Mesendoderm (in vitro differentiated cells): ENCODE measurements around the gene CENATAC.

ENCODE experiments used
- DNase-seq: peaks from one replicate; pipeline ENCODE4 v3.0.0; 2013
- H2AK5ac ChIP-seq: 2 replicates; pipeline ENCODE4 v1.6.1; 2013; ENCODE audit warnings: low read length, inconsistent platforms
- H2BK120ac ChIP-seq: 2 replicates; pipeline ENCODE4 v1.6.1; 2013; ENCODE audit warnings: low read depth, mild to moderate bottlenecking, low read length, moderate library complexity, mixed read lengths
- H2BK15ac ChIP-seq: replicated peaks from 2 replicates; pipeline ENCODE4 v1.6.1; 2013; ENCODE audit warnings: low read depth, mild to moderate bottlenecking, moderate library complexity
- H2BK5ac ChIP-seq: 2 replicates; pipeline ENCODE4 v1.6.1; 2013; ENCODE audit warnings: low read length, inconsistent platforms
- H3K18ac ChIP-seq: 2 replicates; pipeline ENCODE4 v1.6.1; 2013; ENCODE audit warnings: mild to moderate bottlenecking, low read length, mixed read lengths
- H3K23ac ChIP-seq: one replicate; pipeline ENCODE4 v1.6.1; 2013; ENCODE audit warnings: low read length
- H3K27ac ChIP-seq: 2 replicates; pipeline ENCODE4 v1.5.1; 2013; ENCODE audit warnings: low read depth, mild to moderate bottlenecking, inconsistent platforms, low read length, moderate library complexity
- H3K27me3 ChIP-seq: 2 replicates; pipeline ENCODE4 v1.6.1; 2013; ENCODE audit warnings: low read length, control low read depth, mild to moderate bottlenecking, inconsistent platforms; ENCODE audit not compliant: insufficient read depth, poor library complexity
- H3K36me3 ChIP-seq: 2 replicates; pipeline ENCODE4 v1.6.1; 2013; ENCODE audit warnings: low read length, inconsistent platforms; ENCODE audit not compliant: control insufficient read depth, insufficient read depth
- H3K4ac ChIP-seq: one replicate; pipeline ENCODE4 v1.6.1; 2013; ENCODE audit warnings: low read depth, mild to moderate bottlenecking, low read length, moderate library complexity
- H3K4me1 ChIP-seq: 2 replicates; pipeline ENCODE4 v1.6.1; 2013; ENCODE audit warnings: low read depth, low read length, inconsistent platforms; ENCODE audit not compliant: control insufficient read depth
- H3K4me2 ChIP-seq: 2 replicates; pipeline ENCODE4 v1.6.1; 2013; ENCODE audit warnings: low read length
- H3K4me3 ChIP-seq: 2 replicates; pipeline ENCODE4 v1.5.1; 2013; ENCODE audit warnings: mild to moderate bottlenecking, low read length
- H3K56ac ChIP-seq: one replicate; pipeline ENCODE4 v1.6.1; 2013; ENCODE audit warnings: low read length
- H3K79me1 ChIP-seq: 2 replicates; pipeline ENCODE4 v1.6.1; 2013; ENCODE audit warnings: low read length, inconsistent platforms
- H3K79me2 ChIP-seq: 2 replicates; pipeline ENCODE4 v1.6.1; 2013; ENCODE audit warnings: mild to moderate bottlenecking, low read length; ENCODE audit not compliant: control insufficient read depth, insufficient read depth
- H3K9ac ChIP-seq: 2 replicates; pipeline ENCODE4 v1.6.1; 2013; ENCODE audit warnings: low read length, inconsistent platforms
- H4K5ac ChIP-seq: one replicate; pipeline ENCODE4 v1.6.1; 2013; ENCODE audit warnings: low read length
- H4K8ac ChIP-seq: one replicate; pipeline ENCODE4 v1.6.1; 2013; ENCODE audit warnings: low read depth, mild to moderate bottlenecking, control low read depth, low read length, moderate library complexity
- whole genome bisulfite sequencing: extraction: QIAGEN DNeasy Blood & Tissue Kit; methylation state at CpG from one replicate; pipeline ENCODE4 v1.1.7; 2013; ENCODE audit warnings: low lambda C conversion rate, missing lambda C conversion rate; ENCODE audit not compliant: insufficient coverage; ENCODE audit errors: extremely low coverage; 5-methylcytosine and 5-hydroxymethylcytosine counted together

Gene CENATAC

DNA sequence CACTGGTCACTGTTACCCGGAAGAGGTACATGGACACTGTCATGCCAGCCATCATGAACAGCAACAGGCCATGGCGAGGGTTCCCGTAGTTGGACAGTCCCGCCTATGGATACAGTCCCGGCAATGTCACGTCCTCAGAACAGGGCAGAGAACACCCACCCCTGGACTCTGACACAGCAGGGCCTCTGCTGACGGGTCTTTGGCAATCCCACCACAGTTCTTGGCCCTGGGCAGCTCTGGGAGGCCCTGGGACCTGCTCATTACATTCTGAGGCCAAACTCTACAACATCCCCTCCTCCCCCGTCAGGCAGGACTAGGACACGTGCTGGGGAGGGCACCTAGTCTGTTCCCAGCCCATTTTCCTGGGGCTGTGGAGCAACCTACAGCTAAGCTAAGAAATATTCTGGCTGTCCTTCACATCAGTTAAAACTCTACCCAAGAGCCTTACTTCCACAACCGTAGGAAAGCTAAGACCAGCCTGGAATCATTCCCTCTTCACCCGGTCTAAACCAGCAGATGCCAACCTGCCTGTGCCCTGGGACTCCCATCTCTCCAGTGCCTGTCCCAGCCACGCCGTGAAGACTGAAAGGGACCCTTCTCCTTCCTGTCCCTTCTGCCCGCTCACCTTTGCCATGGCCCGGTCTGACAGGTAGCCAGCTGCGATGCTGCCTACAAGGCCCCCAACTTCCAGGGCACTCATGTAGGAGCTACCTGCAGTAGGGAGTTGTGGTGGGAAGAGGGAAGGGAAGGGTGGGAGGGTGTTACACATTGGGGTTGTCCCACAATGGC is 28.2 kb downstream of the CENATAC start:
- no peak overlapping the region for H3K4me3 ChIP-seq
- no peak overlapping the region for H3K27ac ChIP-seq
- no peak overlapping the region for H3K9ac ChIP-seq
- no peaks in the 10 kb centered on the region for H3K27me3 ChIP-seq
- no peak overlapping the region for H3K23ac ChIP-seq
- no peak overlapping the region for H4K5ac ChIP-seq
- H3K36me3 ChIP-seq: peaks cover 2% of the 10 kb centered on the region
- H3K18ac ChIP-seq: no peak overlapping the region
- WGBS: no CpG with 5 or more reads among the region's 16 CpGs
- no peak overlapping the region for H3K4ac ChIP-seq
- H2BK5ac ChIP-seq: no peak overlapping the region
- peaks cover 13% of the 10 kb centered on the region for H3K79me1 ChIP-seq
- no peak overlapping the region for H2BK120ac ChIP-seq
- no peak for DNase-seq
- H2AK5ac ChIP-seq: no peak overlapping the region
- H3K4me2 ChIP-seq: no peak overlapping the region
- peaks cover 3% of the 10 kb centered on the region for H3K79me2 ChIP-seq
- peaks cover 15% of the 10 kb centered on the region for H3K4me1 ChIP-seq
- H3K56ac ChIP-seq: no peak overlapping the region
- H2BK15ac ChIP-seq: no peak overlapping the region
- no peak overlapping the region for H4K8ac ChIP-seq

DNA sequence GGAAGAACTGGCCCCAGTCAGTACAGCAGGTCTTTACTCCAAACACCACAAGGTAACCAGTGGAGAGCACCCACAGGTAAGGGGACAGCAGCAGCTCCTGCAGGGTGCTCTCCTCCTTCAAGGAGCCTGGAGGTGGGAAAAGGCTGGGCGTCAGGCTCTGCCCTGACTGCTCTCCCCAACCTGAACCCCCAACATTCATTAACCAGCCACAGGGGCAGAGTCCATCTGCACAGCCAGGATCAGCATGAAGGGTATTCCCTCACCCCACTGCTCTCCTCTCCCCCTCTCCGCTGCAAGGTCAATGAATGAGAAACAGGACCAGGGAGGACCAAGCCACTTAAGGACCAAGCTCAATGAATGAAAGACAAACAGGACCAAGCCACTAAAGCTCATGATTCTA is 29.0 kb downstream of the CENATAC start:
- Histone ChIP-seq H3K36me3 (peaks cover 2% of the 10 kb centered on the region), H3K9ac (no peak overlapping the region), H4K5ac (no peak overlapping the region), H3K27me3 (no peaks in the 10 kb centered on the region), H2BK120ac (no peak overlapping the region), H3K79me1 (peaks cover 11% of the 10 kb centered on the region), H4K8ac (no peak overlapping the region), H2BK15ac (no peak overlapping the region), H3K4ac (no peak overlapping the region), H3K56ac (no peak overlapping the region), H3K18ac (no peak overlapping the region), H3K4me1 (peaks cover 15% of the 10 kb centered on the region), H3K27ac (no peak overlapping the region), H3K4me3 (no peak overlapping the region), H3K4me2 (no peak overlapping the region), H3K79me2 (peaks cover 1% of the 10 kb centered on the region), H3K23ac (no peak overlapping the region), H2BK5ac (no peak overlapping the region), H2AK5ac (no peak overlapping the region)
- no CpG with 5 or more reads among the region's 2 CpGs for WGBS
- no peak for DNase-seq

DNA sequence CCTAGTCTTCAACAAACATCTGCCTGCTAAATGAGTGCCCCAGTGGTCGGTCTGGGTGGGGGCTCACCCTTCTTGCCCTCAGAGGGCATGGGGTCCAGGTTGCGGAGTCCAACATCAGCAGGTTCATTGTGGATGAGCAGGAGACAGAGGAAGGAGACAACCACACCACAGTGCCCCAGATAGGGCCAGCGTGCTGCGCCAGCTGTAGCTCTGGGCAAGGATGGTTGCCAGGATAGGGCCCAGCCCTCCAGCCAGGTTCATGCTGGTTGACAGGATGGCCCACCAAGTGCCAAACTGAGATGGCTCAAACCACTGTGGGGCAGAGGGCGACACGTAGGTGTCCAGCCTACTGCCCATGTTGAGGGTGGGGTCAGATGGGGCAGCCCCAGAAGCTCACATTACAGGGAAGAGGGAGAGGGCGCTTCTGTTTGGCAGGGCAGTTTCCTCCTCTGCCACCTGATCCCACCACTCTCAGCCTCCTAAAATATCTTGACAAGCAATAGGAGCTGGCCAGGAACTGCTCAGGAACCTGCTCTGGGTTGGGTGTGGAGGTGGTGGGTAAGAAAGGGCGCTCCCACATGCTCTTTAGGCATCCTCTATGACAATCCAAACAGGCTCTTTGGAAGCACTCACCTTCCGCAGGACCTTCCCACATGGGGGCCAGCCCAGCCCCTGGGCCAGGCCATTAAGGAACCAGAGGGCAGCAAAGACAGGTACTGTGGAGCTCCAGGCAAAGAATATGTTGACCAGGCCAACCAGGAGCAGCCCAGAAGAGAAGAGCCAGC is 29.8 kb downstream of the CENATAC start:
- Histone ChIP-seq H3K4me3 (no peak overlapping the region), H4K5ac (no peak overlapping the region), H3K79me1 (peaks cover 11% of the 10 kb centered on the region), H3K56ac (peak overlapping the region; percentile 22), H3K27me3 (no peaks in the 10 kb centered on the region), H3K18ac (no peak overlapping the region), H4K8ac (no peak overlapping the region), H2AK5ac (no peak overlapping the region), H3K4ac (no peak overlapping the region), H2BK15ac (no peak overlapping the region), H3K9ac (no peak overlapping the region), H3K4me2 (no peak overlapping the region), H3K27ac (no peak overlapping the region), H3K4me1 (peaks cover 15% of the 10 kb centered on the region), H2BK120ac (no peak overlapping the region), H3K36me3 (peaks cover 2% of the 10 kb centered on the region), H3K79me2 (peaks cover 1% of the 10 kb centered on the region), H3K23ac (no peak overlapping the region), H2BK5ac (no peak overlapping the region)
- DNase-seq: no peak
- WGBS: no CpG with 5 or more reads among the region's 9 CpGs

DNA sequence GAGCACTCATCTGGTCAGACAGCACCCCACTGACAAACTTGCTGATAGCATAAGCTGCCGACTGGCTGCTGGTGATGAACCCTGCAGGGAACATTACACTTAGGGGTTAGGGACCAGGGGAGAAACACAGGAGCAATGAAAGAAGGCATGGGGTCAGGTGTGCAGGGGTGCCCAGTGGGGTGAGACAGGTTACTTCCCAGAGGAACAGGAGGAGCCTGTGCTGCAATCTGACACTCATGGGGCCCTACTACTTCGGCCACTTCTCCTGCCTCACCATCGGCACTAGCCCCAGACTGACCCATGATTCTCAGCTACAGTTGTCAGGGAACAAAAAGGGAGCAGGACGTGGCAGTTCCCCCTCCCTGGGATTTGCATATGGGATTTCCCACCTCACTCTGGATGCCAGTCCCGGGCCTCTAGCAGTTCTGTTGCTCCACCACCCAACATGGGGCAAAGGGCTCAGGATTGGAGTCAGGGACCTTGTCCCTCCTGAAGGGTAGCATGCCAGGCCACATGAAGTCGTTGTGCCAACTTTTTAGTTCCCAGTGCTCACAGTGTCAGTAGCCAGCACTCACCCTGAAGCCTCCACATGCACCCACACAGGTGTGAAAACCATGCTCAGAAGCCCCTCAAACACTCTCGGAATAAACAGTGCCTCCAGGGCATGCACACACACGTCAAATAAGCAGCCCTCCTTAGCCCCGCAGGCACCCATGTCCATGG is 30.6 kb downstream of the CENATAC start:
- peaks cover 2% of the 10 kb centered on the region for H3K36me3 ChIP-seq
- peak; percentile 67 for DNase-seq

DNA sequence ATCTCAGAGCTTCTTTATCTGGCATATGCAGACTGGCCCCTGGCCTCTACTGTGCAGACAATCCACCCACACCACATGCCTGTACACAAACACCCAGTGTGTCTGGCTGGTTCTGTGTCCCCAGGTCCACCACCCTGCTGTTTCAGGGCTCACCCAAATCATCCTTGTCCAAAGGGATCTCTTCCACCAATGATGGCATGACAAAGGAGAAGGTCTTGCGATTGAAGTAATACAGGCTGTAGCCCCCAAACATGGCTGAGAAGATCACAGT is 31.1 kb downstream of the CENATAC start:
- no peak for DNase-seq
- Histone ChIP-seq H2BK120ac (no peak overlapping the region), H3K4me2 (no peak overlapping the region), H3K4me3 (no peak overlapping the region), H2AK5ac (no peak overlapping the region), H3K79me1 (peaks cover 11% of the 10 kb centered on the region), H3K9ac (peak overlapping the region; percentile 83), H3K23ac (no peak overlapping the region), H4K8ac (no peak overlapping the region), H3K79me2 (no peaks in the 10 kb centered on the region), H3K4ac (no peak overlapping the region), H3K27ac (no peak overlapping the region), H4K5ac (no peak overlapping the region), H2BK15ac (no peak overlapping the region), H2BK5ac (no peak overlapping the region), H3K18ac (no peak overlapping the region), H3K4me1 (peaks cover 11% of the 10 kb centered on the region), H3K36me3 (peaks cover 2% of the 10 kb centered on the region), H3K27me3 (no peaks in the 10 kb centered on the region), H3K56ac (peak overlapping the region; percentile 26)
- WGBS: no CpG with 5 or more reads among the region's 1 CpG

More for the DNA sequence above, 30.6 kb downstream of the CENATAC start:
- H3K4me1 ChIP-seq: peaks cover 13% of the 10 kb centered on the region
- no peak overlapping the region for H4K5ac ChIP-seq
- H3K79me2 ChIP-seq: no peaks in the 10 kb centered on the region
- no peak overlapping the region for H2AK5ac ChIP-seq
- H2BK15ac ChIP-seq: no peak overlapping the region
- peak overlapping the region; percentile 26 for H3K56ac ChIP-seq
- peak overlapping the region; percentile 83 for H3K9ac ChIP-seq
- H3K27ac ChIP-seq: no peak overlapping the region
- no peak overlapping the region for H4K8ac ChIP-seq
- H3K27me3 ChIP-seq: no peaks in the 10 kb centered on the region
- no CpG with 5 or more reads among the region's 9 CpGs for WGBS
- no peak overlapping the region for H3K23ac ChIP-seq
- H3K79me1 ChIP-seq: peaks cover 11% of the 10 kb centered on the region
- H2BK5ac ChIP-seq: no peak overlapping the region
- no peak overlapping the region for H3K4me3 ChIP-seq
- H2BK120ac ChIP-seq: no peak overlapping the region
- no peak overlapping the region for H3K4ac ChIP-seq
- H3K18ac ChIP-seq: no peak overlapping the region
- no peak overlapping the region for H3K4me2 ChIP-seq
